Caco-2 (cell line): ENCODE results near the gene GPR183. TPM values are rescaled to one million over a fixed set of nuclear protein-coding genes. Genes with fewer than 3 reads are reported as not detected.

Experiments used
- BruUV-seq: library from RNA; stranded (reverse); fragments of 400-500 nt; replicated peaks from 2 replicates; lab custom pipeline; 2021; lab: Mats Ljungman, UMichigan
- CTCF ChIA-PET: fragments of 300-600 bp; sonication (Branson Sonifier 250); formaldehyde crosslinking; loops from one replicate; lab custom pipeline; 2022; ENCODE audit warnings: antibody characterized with exemption; lab: Charles Lee
- POLR2A ChIA-PET: fragments of 300-600 bp; sonication (Branson Sonifier 250); formaldehyde crosslinking; loops from one replicate; lab custom pipeline; 2022; ENCODE audit warnings: antibody characterized with exemption; lab: Charles Lee
- DNase-seq, 2 experiments: peaks; one replicate each; pipeline versions ENCODE4 v3.0.0 to v3.0.0-alpha.2; 2020 to 2022
- H3K27me3 ChIP-seq: replicated peaks from 2 replicates; pipeline ENCODE4 v1.6.0; 2011; ENCODE audit warnings: low read length; ENCODE audit not compliant: control insufficient read depth, insufficient read depth
- H3K36me3 ChIP-seq: 2 replicates; pipeline ENCODE4 v1.5.1; 2011; ENCODE audit warnings: low read length; ENCODE audit not compliant: control insufficient read depth, insufficient read depth
- H3K4me1 ChIP-seq: fragments of 250-450 bp; sonication (Bioruptor Pico); 2 replicates; pipeline ENCODE4 v1.5.1; 2020; ENCODE audit warnings: mild to moderate bottlenecking
- H3K4me3 ChIP-seq: 2 replicates; pipeline ENCODE4 v1.5.1; 2011; ENCODE audit warnings: low read depth, mild to moderate bottlenecking, control low read depth, low read length
- H3K9me3 ChIP-seq: fragments of 250-450 bp; sonication (Bioruptor Pico); 2 replicates; pipeline ENCODE4 v1.5.1; 2020; ENCODE audit warnings: mild to moderate bottlenecking, moderate library complexity
- H3K27ac Mint-ChIP-seq: one replicate; pipeline ENCODE4 v1.8.0; 2022; ENCODE audit warnings: mixed read lengths; ENCODE audit not compliant: unreplicated experiment
- H3K27me3 Mint-ChIP-seq: one replicate; pipeline ENCODE4 v1.8.0; 2022; ENCODE audit warnings: mixed read lengths; ENCODE audit not compliant: insufficient read depth, unreplicated experiment
- H3K36me3 Mint-ChIP-seq: one replicate; pipeline ENCODE4 v1.8.0; 2022; ENCODE audit warnings: mild to moderate bottlenecking, mixed read lengths; ENCODE audit not compliant: insufficient read depth, unreplicated experiment
- H3K4me1 Mint-ChIP-seq: one replicate; pipeline ENCODE4 v1.8.0; 2022; ENCODE audit warnings: low read depth, mixed read lengths; ENCODE audit not compliant: unreplicated experiment
- H3K4me3 Mint-ChIP-seq: one replicate; pipeline ENCODE4 v1.8.0; 2022; ENCODE audit warnings: mild to moderate bottlenecking, moderate library complexity, mixed read lengths; ENCODE audit not compliant: unreplicated experiment
- H3K9me3 Mint-ChIP-seq: one replicate; pipeline ENCODE4 v1.8.0; 2022; ENCODE audit warnings: mixed read lengths; ENCODE audit not compliant: unreplicated experiment
- CTCF ChIP-seq, 2 experiments: fragments of 200-600 bp in 1 of 2; IDR thresholded peaks; 1 replicate in 1 of 2; 2 replicates in 1 of 2; pipeline versions ENCODE4 v1.5.1 to v1.8.0; 2011 to 2022; ENCODE audit warnings: antibody characterized with exemption in 1 of 2, control low read depth in 1 of 2, inconsistent platforms in 1 of 2, low read depth in 1 of 2, low read length in 1 of 2, mild to moderate bottlenecking in 1 of 2, moderate library complexity in 1 of 2; ENCODE audit not compliant: insufficient read depth in 1 of 2, severe bottlenecking in 1 of 2, unreplicated experiment in 1 of 2
- intact Hi-C: fragments of 100-400 bp; cut with micrococcal nuclease; formaldehyde crosslinking; loops from one replicate; pipeline ENCODE4 v1.10.0; 2022; ENCODE audit not compliant: unreplicated experiment
- total RNA-seq: library from RNA; stranded (reverse); gene quantifications from 2 replicates; pipeline ENCODE4 v1.2.3, GENCODE V29; 2022

Gene GPR183
- total RNA-seq, 1 experiment from 2014 or later: not detected

DNA sequence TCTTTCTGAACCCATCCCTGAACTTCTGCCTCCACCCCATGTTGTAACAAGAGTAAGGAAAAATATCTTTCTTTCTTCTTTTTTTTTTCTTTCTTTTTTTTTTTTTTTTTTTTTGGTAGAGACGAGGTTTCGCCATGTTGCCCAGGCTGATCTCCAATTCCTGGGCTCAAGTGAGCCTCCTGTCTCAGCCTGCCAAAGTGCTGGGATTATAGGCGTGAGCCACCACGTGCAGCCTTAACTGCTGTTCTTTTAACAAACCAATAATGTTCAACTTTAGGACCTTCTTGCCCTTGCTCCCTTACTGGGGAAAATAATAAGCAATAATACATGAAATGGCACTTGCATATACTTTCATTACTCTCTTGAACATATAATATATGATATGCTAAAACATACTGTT lies 19.6 kb downstream of the GPR183 start:
- H3K4me1 ChIP-seq: no peaks in the 10 kb centered on the region
- H3K4me3 Mint-ChIP-seq: no peak overlapping the region
- H3K27me3 Mint-ChIP-seq: no peaks in the 10 kb centered on the region
- DNase-seq: no peak
- H3K36me3 Mint-ChIP-seq: peaks cover 14% of the 10 kb centered on the region
- no TSS peak for BruUV-seq
- no peak overlapping the region for H3K27ac Mint-ChIP-seq
- H3K9me3 Mint-ChIP-seq: no peaks in the 10 kb centered on the region
- no peaks in the 10 kb centered on the region; the same call in 1 of the 2 replicates for H3K36me3 ChIP-seq
- CTCF ChIA-PET: no interaction called here
- H3K9me3 ChIP-seq: no peaks in the 10 kb centered on the region
- intact Hi-C loops: no loop called here
- no peak overlapping the region for H3K4me3 ChIP-seq
- POLR2A ChIA-PET: no interaction called here
- no peak for TF ChIP-seq CTCF (IDR thresholded peaks at IDR 0.05; ENCODE audit: insufficient read depth in 1 of 2, low read depth in 1 of 2, low read length in 1 of 2, severe bottlenecking in 1 of 2, unreplicated experiment in 1 of 2)
- no peaks in the 10 kb centered on the region for H3K27me3 ChIP-seq
- peaks cover 7% of the 10 kb centered on the region for H3K4me1 Mint-ChIP-seq

DNA sequence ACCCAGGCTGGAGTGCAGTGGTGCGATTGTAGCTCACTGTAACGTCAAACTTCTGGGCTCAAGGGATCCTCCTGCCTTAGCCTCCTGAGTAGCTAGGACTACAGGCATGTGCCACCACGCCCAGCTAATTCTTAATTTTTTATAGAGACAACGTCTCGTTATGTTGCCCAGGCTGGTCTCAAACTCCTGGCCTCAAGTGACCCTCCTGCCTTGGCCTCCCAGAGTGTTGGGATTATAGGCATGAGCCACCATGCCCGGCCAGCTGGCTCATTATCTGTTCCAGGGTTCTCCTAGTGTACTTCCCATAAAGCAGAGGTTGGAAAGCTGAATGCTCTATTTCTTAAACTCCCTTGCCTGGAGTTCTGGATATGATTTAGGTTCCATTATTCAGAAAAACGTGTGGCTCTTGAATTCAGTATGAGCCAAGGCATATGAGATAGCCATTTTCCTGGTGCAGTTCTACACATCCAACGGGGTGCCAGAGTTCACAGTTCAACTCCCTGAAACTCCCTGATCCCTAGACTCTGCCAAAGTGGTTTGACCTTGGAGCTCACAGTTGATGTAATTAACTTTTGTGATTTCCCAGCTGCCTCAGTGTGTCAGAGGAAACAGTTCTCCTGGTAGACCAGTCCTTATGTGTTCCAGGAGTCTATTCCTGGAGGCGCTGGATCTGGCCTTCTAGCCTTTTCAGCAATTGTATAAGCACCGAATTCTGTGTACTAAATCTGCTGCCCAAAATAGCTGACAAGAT lies 21.6 kb downstream of the GPR183 start:
- no peak overlapping the region for H3K4me3 ChIP-seq
- Mint-ChIP-seq H3K9me3 (no peaks in the 10 kb centered on the region), H3K27ac (no peak overlapping the region), H3K27me3 (no peaks in the 10 kb centered on the region), H3K4me1 (peaks cover 7% of the 10 kb centered on the region), H3K4me3 (no peak overlapping the region), H3K36me3 (peaks cover 10% of the 10 kb centered on the region)
- ChIA-PET POLR2A (no interaction called here), CTCF (interaction anchor here (0.6 kb wide), 1 partner anchor 393 kb away, joined by 4 read pairs; no protein-coding TSS in a partner anchor)
- DNase-seq: no peak
- TF ChIP-seq CTCF (IDR thresholded peaks at IDR 0.05; ENCODE audit: insufficient read depth in 1 of 2, low read depth in 1 of 2, low read length in 1 of 2, severe bottlenecking in 1 of 2, unreplicated experiment in 1 of 2): no peak
- intact Hi-C loops: no loop called here
- H3K9me3 ChIP-seq: no peaks in the 10 kb centered on the region
- no peaks in the 10 kb centered on the region for H3K27me3 ChIP-seq
- no peaks in the 10 kb centered on the region; the same call in 1 of the 2 replicates for H3K36me3 ChIP-seq
- BruUV-seq: no TSS peak
- no peaks in the 10 kb centered on the region for H3K4me1 ChIP-seq

DNA sequence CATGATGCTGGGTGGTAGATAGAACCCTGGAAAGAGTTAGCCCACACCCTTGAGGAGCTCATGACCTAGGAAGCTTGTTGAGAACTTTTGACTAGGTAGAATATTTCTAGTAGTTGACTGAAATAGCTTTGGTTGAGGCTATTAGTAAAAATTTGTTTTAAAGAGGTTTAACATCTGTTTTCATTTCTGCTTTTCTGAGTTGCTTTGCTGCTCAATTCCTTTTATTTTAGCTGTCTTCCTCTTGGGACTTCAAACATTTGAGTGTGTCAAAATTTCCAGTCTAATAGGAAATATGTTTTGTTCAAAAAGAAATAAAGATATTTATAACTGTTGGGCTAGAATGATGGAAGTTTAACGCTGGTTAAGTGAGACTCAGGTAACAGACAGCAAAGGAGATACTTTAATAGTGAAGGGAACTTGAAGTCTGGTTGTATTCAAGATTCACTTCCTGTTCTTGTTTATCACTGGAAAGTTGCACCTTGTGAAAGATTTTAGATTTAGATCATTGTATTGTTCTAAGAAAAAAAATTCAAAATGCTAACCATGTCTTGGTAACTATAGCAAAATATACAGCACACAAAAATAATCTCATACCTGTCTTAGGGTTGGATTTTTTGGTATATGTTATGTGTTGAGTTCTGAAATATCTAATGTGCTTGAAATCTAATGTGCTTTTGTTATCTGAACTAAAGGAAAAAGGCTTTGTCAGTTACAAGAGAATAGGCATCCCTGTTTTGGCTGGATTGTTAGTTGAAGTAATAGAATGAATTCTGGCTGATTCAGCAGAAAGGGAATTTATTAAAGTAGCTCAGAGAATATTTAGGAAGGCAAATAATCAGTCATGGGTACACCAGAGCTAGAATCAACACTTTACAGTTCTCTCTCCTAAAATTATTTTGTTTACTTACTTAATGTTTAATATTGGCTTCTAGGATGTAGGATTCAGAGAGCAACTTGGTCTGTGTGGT lies 24.7 kb downstream of the GPR183 start:
- ChIA-PET CTCF (interaction anchor here (0.6 kb wide), 1 partner anchor 36 kb away, joined by 5 read pairs; no protein-coding TSS in a partner anchor), POLR2A (no interaction called here)
- no peak for TF ChIP-seq CTCF (IDR thresholded peaks at IDR 0.05; ENCODE audit: insufficient read depth in 1 of 2, low read depth in 1 of 2, low read length in 1 of 2, severe bottlenecking in 1 of 2, unreplicated experiment in 1 of 2)
- Mint-ChIP-seq H3K4me1 (no peaks in the 10 kb centered on the region), H3K27me3 (no peaks in the 10 kb centered on the region), H3K9me3 (no peaks in the 10 kb centered on the region), H3K4me3 (no peak overlapping the region), H3K27ac (no peak overlapping the region), H3K36me3 (peaks cover 3% of the 10 kb centered on the region)
- no peaks in the 10 kb centered on the region; the same call in 1 of the 2 replicates for H3K36me3 ChIP-seq
- no peak for DNase-seq
- no peaks in the 10 kb centered on the region for H3K9me3 ChIP-seq
- no peak overlapping the region for H3K4me3 ChIP-seq
- intact Hi-C loops: no loop called here
- H3K4me1 ChIP-seq: no peaks in the 10 kb centered on the region
- BruUV-seq: no TSS peak
- no peaks in the 10 kb centered on the region for H3K27me3 ChIP-seq
